Cerebellar nuclear complex (tissue), 1 donor: Measurements from ENCODE around the gene MRRF.
"Not testable (repeated sequence)": the region's sequence is repeated elsewhere in the genome, so short reads cannot be mapped to it uniquely, and the experiment has no call there.

ENCODE experiments used
- DNase-seq, 2 experiments: peaks; one replicate each; lab custom pipeline; 2025; lab: John Stamatoyannopoulos, UW

The MRRF gene

DNA sequence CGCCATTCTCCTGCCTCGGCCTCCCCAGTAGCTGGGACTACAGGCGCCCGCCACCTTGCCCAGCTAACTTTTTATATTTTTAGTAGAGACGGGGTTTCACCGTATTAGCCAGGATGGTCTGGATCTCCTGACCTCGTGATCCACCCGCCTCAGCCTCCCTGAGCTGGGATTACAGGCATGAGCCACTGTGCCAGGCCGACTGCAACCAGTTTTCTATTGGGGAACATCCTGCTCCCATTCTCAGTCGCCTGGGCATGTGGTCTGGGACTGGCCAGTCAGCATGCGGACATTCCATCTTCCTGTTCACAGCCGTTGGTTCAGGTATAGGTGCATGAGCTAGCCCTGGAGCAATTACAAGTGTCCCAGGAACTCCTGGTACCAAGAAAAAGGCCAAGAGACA is 98.4 kb downstream of the MRRF start:
- DNase-seq = not testable (repeated sequence)

DNA sequence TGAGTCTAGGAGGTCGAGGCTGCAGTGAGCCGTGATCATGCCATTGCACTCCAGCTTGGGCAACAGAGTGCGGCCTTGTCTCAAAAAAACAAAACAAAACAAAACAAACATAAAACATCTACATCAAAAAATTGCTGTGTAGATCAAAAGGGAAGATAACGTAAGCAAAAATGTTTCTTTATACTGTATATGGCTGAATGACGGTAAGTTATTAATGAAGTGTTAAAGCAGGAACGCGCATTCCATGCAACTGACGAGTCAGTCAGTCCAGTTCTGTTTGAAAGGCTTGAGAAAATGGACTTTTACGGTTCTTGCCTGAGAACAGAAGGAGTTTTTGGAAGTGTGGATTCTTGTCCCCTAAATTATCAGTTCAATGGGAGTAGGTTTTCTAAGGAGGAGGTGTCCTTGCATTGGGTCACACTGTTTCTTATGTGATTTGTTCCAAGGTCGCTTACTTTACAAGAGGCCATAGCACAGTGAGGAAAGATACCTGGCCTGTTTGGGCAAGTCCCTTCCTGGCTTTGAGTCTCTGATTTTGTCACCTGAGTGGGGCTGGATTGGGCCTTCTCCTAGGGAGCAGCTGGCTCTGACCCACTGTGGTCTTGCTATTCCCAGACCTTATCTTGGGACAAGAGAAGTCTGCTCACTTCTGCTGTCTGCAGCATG is 99.6 kb downstream of the MRRF start:
- DNase-seq = no peak

DNA sequence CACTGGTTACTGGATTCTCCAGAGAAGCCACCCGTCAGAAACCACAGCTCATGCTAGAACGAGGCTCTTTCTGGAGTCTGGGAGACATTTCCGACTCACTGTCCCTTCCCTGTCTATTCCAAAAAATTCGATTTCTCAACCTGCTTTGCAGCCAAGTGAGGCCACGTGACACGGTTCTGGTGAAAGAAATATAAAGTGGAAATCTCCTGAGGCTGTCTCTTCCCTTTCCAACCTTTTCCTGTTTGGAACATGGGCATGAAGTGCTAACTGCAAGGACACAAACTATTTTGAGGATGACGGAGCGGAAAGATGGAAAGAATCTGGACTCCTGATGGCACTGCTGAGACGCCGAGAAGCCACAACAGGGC is 100.1 kb downstream of the MRRF start:
- DNase-seq = no peak

DNA sequence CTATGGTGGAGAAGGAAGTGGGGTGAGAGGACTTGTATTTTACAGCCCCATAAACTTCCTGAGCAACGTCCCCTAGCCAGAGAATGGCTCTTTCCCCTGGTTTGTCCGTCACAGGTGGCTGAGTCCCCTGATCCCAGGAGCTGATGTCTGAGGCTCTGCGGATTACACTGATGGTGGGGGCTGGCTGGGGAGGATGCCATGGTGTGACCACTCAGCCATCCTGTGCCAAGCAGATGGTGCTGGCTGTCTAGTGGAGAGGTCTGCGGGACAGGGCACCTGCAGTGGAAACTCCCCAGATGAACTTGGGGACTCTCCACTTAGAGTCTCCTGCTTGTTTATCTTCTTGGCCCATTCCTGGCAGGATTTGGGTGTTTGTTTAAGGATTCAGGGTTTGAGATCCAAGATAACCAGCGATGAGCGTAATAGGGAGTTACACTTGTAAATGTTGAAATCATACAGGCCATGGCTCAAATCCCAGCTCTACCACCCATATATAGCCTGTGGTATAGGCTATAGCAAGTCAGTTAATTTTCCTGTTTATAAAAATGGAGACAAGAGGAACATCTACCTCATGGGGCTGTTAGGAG is 101.5 kb downstream of the MRRF start:
- DNase-seq = no peak

DNA sequence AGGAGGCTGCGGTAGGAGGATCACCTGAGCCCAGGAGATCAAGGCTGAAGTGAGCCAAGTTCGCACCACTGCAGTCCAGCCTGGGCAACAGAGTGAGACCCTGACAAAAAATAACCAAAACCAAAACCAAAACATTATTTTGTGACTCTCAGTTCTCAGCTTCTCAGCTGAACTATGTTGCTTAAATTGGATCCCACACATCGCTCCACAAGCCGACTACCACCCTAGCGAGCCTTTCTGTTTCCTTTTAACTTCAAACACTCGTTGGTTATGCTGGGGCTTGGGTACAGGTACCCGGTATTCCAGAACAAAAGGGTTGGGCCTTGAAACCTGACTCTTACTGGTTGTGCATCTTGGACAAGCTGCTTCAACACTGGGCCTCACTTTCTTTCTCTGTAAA is 102.4 kb downstream of the MRRF start:
- no peak for DNase-seq

DNA sequence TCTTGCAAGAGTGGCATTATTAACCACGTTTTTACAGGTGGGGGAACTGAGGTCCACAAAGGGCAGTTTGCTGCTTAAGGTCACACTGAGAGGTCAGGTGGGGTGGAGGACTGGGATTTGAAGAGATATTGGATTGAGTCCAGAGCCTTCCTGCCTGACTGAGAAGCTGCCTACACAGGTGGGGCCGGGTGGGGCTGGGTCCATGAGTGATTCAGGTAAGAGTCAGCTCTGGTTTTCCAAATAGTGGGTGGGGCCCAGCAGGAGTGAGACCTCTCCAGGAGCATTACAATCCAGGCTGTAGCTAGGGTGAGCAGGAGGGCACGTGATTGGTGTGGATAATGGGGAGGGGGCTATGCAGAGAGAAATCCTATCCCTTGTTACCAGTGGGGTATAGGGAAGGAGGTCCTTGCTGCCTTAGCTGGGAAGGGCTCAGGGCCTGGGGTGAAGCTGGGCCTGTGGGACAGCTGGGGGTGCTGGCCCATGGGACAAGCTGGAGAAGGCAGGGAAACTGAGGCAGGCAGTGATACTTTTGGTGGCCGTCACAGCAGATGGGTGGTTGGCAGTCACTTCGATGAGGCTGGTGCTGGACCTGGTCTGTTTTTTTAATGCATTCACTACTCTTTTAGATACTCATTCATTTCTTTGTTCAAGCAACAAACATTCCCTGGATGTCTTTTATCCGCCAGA is 103.2 kb downstream of the MRRF start:
- DNase-seq = no peak

DNA sequence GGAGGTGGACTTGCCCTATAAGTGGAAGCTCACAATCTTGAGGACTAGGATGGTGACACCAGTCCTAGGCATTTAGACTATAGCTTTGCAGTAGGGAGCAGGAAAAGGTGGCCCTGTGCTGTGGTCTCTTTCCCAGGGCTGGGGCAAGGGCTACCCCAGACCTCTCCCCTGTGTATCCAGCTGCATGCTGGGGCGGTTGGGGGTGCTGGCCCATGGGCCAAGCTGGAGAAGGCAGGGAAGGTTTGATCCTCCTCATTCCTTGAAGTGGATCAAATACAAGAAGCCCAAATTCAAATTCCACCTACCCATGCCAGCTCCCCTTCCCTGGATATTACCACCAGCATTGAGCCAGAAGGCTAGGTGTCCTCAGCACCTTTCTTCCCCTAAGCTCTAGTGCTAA is 104.0 kb downstream of the MRRF start:
- no peak for DNase-seq

DNA sequence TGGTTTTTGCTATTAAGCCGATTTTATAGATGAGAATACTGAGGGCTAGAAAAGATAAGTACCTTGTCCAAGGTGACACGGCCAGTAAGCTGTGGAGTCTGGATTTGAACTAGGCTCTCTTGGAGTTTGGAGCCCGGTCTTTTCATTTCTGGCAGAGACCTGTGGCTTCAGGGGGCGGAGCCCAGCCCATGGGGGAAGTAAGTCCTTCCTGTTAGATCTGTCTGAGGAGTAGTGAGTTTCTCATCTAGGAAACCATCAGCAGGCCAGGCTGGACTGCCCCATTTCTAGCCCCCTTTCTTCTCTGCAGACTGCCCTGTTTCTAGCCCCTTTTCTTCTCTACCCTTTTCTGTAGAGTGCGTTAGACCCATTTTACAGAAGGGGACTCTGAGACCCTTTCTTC is 105.6 kb downstream of the MRRF start:
- DNase-seq = no peak

DNA sequence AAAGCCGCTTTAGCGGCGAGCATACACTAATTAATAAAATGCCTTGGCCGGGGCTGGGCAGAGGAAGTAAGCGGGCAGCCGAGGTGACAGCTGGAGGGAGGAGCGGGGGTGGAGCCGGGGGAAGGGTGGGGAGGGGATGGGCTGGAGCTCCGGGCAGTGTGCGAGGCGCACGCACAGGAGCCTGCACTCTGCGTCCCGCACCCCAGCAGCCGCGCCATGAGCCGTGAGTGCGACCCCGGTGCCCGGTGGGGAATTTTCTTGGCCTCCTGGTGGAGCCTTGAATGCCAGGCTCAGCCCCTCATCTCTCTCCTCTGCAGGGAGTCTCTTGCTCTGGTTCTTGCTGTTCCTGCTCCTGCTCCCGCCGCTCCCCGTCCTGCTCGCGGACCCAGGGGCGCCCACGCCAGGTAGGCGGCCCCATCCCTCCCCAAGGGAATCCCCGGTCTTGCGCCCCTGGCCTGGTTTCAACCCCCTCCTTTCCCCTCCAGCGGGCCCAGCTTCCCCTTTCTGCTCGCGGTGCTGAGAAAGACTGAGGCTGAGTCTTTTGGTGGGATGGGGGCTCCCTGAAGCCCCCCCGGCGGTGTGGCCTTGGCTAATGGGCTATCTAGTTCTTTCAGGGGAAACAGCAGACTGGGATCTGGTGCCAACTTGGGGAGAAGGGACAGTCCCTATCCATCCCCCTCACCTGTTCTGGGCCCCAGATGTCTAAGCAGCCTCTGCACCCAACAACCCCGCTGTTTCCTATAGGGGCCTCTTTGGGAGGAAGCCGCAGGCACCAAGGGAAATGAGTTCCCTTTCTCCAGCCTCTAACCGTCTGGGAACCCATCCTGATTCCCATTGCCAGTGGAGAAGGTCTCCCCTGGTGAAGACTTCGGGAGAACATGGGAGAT is 106.4 kb downstream of the MRRF start, which contains the start of gene PTGS1:
Gene PTGS1, plus strand, starts transcription at position 156 of the 887 bp plus-strand sequence. Its CDS starts 61 bp downstream, at position 217.
- no peak for DNase-seq

DNA sequence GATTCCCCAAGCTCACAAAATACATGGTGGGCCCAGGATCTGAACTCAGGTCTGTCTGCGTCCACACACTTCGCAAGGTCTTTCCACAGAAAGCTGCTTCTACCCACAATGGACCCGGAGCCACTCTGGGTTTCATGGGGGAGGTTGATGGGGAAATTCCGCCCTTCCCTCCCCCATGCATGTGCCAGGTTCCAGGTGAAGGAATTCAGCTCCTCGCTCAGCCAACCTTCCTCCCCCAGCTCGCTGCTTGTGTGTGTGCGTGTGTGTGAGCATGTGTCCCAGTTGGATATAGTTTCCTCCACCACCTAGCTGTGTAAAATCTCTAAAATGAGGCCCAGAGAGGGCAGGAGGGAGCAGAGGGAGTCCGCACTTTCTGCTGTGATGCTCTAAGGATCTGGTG is 107.2 kb downstream of the MRRF start:
- no peak for DNase-seq

DNA sequence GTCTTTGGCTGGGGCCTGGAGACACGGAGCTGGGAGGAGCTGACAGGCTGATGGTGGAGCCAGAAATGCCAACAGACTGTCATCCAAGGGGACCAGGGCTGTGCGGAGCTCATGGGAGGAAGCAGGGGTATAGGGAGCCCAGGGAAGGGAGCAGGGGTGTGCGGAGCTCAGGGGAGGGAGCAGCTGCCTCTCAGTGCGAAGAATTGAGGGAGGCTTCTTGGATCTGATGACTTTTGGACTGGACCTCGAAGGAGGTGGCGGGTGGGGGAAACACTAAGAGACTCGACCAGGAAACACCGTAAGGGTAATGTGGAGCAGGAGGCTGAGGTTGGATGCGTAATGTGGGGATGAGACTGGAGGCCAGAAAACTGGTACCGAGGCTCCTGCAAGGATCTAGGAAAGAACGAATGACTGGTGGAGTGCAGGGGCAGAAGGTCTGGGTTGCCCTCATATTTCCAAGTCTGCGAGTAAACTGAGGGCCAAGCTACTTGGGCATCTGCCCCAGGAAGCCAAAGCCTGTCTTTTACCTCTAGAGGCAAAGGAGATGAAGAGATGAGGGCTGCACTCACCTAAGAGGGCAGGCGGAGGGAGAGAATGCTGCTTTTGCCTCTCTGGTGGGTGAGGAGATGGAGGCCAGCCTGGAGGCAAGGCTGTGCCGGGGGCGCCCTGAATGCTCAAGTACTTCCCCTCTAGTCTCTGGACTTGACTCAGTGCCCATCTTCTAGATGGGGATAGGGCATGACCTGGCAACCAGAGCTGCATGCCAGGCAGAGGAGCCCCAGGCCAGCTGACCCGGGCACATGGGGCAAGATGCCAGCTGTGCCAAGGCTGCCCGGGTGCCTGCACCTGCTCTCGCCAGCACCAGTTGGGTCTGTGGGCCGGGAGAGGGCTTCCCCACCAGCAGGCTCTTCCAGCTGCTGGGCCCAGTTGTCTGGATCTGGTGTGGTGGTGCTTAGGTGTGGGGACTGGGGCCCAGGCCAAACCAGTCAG is 108.5 kb downstream of the MRRF start:
- no peak for DNase-seq

DNA sequence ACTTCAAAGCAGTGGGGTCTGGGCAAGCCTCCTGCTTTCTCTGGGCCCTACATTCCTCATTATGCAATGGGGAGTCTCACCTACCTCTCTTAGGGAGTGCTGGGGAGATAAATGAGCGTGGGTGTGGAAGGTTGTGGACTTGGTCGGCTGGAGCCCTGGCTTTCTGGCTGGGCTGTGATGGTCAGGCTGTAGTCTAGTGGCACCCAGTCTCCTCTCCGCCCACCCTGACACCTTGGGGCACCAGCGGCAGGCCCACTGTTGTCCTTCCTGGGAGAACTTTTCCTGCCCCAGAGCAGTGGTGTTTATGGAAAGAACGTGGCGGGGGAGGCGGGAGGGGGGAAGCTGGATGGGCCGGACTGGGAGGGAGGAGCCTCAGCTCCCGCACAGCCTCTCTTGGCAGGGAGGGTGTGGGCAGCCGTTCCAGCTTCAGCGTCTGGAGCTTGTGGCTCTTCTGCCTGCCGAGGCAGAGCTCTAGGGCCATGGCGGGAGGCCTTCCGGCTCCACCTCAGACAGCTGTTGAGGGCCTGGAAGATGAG is 110.3 kb downstream of the MRRF start:
- no peak for DNase-seq

DNA sequence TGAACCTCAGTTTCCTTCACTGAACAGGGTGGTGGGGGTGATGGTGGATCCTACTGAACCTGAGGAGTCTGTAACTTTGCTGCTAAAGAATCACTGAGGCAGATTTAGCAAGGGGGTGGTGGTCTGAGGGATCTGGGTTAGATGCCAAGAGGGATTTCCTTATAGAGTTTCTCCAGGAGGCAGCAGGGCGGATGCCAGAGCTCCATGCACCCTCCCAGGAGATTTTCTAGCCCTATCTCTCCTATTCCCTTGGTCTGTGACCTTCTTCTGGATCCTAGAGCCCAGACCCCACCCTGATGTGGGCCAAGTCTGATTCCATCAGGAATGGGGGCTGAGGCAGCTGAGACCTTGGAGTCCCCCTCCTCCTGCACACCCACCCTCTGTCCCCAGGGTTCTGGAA is 112.1 kb downstream of the MRRF start:
- no peak for DNase-seq

DNA sequence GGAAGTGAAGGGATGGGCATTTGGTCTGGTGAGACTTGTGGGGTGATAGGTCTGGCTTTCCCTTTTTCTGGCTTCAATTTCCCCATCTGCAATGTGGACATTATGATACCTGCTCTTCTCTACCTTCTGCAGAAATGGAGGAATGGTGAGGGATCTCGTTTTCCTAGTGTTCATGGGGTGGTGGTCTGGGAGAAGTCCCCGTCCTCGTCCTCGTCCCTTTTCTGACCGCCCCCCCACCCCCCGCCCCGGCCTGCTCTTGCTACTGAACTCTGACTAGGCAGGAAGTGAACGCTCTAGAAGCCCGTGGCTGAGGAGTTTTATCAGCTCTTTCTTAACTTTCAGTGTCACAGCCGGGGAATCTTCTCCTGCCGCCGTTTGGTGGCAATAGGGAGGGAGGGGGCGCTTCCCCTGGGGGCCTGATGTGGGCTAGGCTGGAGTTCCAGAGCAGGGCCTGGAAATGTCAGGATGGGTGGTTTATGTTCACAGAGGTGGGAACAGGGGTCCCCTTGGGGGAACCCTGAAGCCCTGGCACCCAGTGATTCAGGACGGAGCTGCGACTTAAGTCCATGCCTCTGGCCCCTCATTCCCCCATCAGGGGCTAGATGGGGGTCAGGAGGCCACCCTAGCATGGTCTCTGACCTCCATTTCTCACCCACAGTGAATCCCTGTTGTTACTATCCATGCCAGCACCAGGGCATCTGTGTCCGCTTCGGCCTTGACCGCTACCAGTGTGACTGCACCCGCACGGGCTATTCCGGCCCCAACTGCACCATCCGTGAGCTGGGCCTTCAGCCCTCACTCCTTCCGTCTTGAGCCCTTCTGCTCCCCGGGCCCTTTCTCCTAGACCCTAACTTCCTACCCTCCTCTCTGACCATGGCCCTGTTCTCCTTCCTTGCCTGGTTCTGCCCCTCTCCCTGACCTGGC is 112.8 kb downstream of the MRRF start:
- DNase-seq = no peak

DNA sequence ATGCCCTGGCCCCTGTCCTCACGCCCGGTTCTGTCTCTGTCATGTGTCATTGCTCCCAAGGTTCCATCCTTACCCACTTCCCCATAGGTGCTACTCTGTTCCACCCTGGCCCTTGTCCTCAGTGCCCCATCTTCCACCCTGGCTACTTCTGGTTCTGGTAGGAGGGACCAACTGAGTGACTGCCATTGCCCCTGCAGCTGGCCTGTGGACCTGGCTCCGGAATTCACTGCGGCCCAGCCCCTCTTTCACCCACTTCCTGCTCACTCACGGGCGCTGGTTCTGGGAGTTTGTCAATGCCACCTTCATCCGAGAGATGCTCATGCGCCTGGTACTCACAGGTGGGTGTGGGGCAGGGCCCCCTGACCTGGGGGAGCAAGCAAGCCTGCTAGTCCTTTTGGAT is 113.6 kb downstream of the MRRF start:
- DNase-seq = no peak

DNA sequence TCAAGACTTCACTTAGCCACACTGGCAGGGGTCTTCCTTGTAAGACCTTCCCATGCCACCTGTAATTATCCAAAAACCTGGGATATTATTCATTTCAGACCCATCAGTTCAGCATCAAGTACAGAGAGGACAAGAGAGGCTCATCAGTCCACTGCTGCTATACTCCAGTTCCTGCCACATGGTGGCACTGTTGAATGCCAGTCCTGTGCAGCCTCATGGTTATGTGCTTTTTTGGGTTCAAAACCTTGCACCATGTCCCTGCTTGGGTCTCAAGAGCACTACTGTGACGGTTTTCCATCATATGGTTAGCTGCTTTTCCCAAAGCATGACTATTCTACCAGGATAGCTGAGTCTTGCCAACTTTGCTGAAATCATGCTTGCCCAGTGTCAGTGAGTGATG is 114.7 kb downstream of the MRRF start:
- no peak for DNase-seq

DNA sequence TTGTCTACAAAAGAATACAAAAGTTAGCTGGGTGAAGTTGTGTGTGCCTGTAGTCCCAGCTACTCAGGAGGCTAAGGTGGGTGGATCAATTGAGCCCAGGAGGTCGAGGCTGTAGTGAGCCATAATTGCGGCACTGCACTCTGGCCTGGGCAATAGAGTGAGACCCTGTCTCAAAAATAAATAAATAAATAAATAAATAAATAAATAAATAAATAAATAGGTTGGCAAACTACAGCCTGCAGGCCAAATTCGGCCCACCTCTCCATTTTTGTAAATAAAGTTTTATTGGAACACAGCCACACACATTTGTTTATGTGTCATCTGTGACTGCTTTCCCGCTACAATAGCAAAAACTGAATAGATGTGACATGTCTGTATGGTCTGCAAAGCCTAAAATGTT is 115.6 kb downstream of the MRRF start:
- DNase-seq = no peak
